ENCODE measurements around the gene DISC1. TPM values are rescaled to one million over a fixed set of nuclear protein-coding genes. Genes with fewer than 3 reads are reported as not detected.

DISC1 gene
- total and polyA plus RNA-seq, 2 donors (not counting 3 experiments of a cell fraction or from before 2014, with no cell fraction given): 3.3 to 14.7 TPM

- no peak for FAIRE-seq
- H3K27me3 ChIP-seq (ENCODE audit: control insufficient read depth in 2 of 2, insufficient read depth in 2 of 2, low read length in 2 of 2): no peaks in the 10 kb centered on the region
- CTCF ChIA-PET: no interaction called here
Observed at GRCh38 chr1:232029315-232029714, 402.7 kb downstream of the DISC1 start.

More at GRCh38 chr1:232029315-232029714, 402.7 kb downstream of the DISC1 start:
- TF ChIP-seq JUN (IDR thresholded peaks at IDR 0.05; ENCODE audit: borderline replicate concordance, insufficient read depth, insufficient read length, low read depth): no peak
- no peak for TF ChIP-seq MAX (IDR thresholded peaks at IDR 0.05; ENCODE audit: insufficient read depth, insufficient read length)
- TF ChIP-seq FOS (IDR thresholded peaks at IDR 0.05; ENCODE audit: borderline replicate concordance, insufficient read depth, low read length): no peak
- TF ChIP-seq CTCF (IDR thresholded peaks at IDR 0.05; ENCODE audit: extremely low read depth in 1 of 2, insufficient read depth in 1 of 2, low read depth in 1 of 2, low read length in 2 of 2): no peak
- TF ChIP-seq POLR2AphosphoS5 (IDR thresholded peaks at IDR 0.05; ENCODE audit: insufficient read depth, low read depth, low read length): no peak
- TF ChIP-seq MYC (IDR thresholded peaks at IDR 0.05; ENCODE audit: low read depth, low read length): no peak
- TF ChIP-seq POLR2A (IDR thresholded peaks at IDR 0.05; ENCODE audit: low read depth, low read length): no peak
- no peak for TF ChIP-seq EZH2 (IDR thresholded peaks at IDR 0.05; ENCODE audit: borderline replicate concordance, low read depth, low read length, severe bottlenecking)
- no peak for TF ChIP-seq GATA2 (IDR thresholded peaks at IDR 0.05; ENCODE audit: insufficient read depth, insufficient read length, low read depth, low read length)
- BruUV-seq (replicated peaks): no TSS peak
- no peaks in the 10 kb centered on the region for H3K4me1 ChIP-seq (ENCODE audit: control insufficient read depth, extremely low read depth, insufficient read depth, low read length)
- no peak overlapping the region for H2AFZ ChIP-seq (ENCODE audit: low read depth, low read length)
- POLR2A ChIA-PET: no interaction called here
- H3K27ac ChIP-seq (ENCODE audit: insufficient read depth, low read depth, low read length): no peak overlapping the region
- intact Hi-C loops (cut with micrococcal nuclease) (no loop called here), dilution Hi-C loops (cut with MboI; ENCODE audit: extremely low pct_ligation_motif_present, low sequenced_read_pairs) (no loop called here)
- no peaks in the 10 kb centered on the region for H3K36me3 ChIP-seq (ENCODE audit: control insufficient read depth in 2 of 2, extremely low read depth in 1 of 2, insufficient read depth in 2 of 2, low read length in 2 of 2)
- H3K9me3 ChIP-seq (replicated peaks; ENCODE audit: control insufficient read depth, insufficient read depth, low read length): no peaks in the 10 kb centered on the region
- no peak overlapping the region for H3K4me2 ChIP-seq (ENCODE audit: insufficient read depth, low read length)
- no peak for DNase-seq (ENCODE audit: low read depth, low spot score)
- H3K79me2 ChIP-seq (ENCODE audit: control insufficient read depth, insufficient read depth, low read length): no peaks in the 10 kb centered on the region
- H3K9ac ChIP-seq (replicated peaks; ENCODE audit: extremely low read depth, insufficient read depth, low read length): no peak overlapping the region
- no peaks in the 10 kb centered on the region for H4K20me1 ChIP-seq (replicated peaks; ENCODE audit: control insufficient read depth, extremely low read depth, insufficient read depth, low read length)
- no peaks in the 10 kb centered on the region for H3K9me1 ChIP-seq (replicated peaks; ENCODE audit: control insufficient read depth, extremely low read depth, insufficient read depth, low read length)
- H3K4me3 ChIP-seq (replicated peaks in 1 of 3; ENCODE audit: insufficient read depth in 1 of 3, low read depth in 1 of 3, low read length in 3 of 3): no peak overlapping the region
